GM18520 (cell line): ENCODE data around the gene IFNAR1.
"Not testable (repeated sequence)": the region's sequence is repeated elsewhere in the genome, so short reads cannot be mapped to it uniquely, and the experiment has no call there.

ENCODE experiments used
- ATAC-seq: cut with Tn5 transposase; IDR thresholded peaks from one replicate; pipeline ENCODE4 v1.9.1; 2021; ENCODE audit not compliant: unreplicated experiment

Gene IFNAR1

GRCh38 chr21:33305938-33306337 is 18.8 kb upstream of the IFNAR1 start:
- no peak for ATAC-seq

- peak; percentile 78 for ATAC-seq
These were observed 15.9 kb upstream of the IFNAR1 start for GRCh38 chr21:33308586-33309490.

- no peak for ATAC-seq
These were observed 15.0 kb upstream of the IFNAR1 start for GRCh38 chr21:33309778-33310177.

GRCh38 chr21:33312121-33312520 is 12.6 kb upstream of the IFNAR1 start:
- ATAC-seq: no peak

- ATAC-seq: no peak
These were observed 11.6 kb upstream of the IFNAR1 start for GRCh38 chr21:33313183-33313582.

GRCh38 chr21:33313611-33314010 is 11.2 kb upstream of the IFNAR1 start:
- ATAC-seq: no peak

GRCh38 chr21:33314111-33314510 is 10.7 kb upstream of the IFNAR1 start:
- no peak for ATAC-seq

GRCh38 chr21:33315946-33316710 is 8.6 kb upstream of the IFNAR1 start:
- no peak for ATAC-seq

- no peak for ATAC-seq
These were observed 7.6 kb upstream of the IFNAR1 start for GRCh38 chr21:33317145-33317544.

- no peak for ATAC-seq
These were observed 6.8 kb upstream of the IFNAR1 start for GRCh38 chr21:33317786-33318486.

GRCh38 chr21:33321005-33321404 is 3.8 kb upstream of the IFNAR1 start:
- not testable (repeated sequence) for ATAC-seq

- ATAC-seq: not testable (repeated sequence)
These were observed 1.2 kb upstream of the IFNAR1 start for GRCh38 chr21:33323610-33324009.

- peak; percentile 19 for ATAC-seq
These were observed 675 bp downstream of the IFNAR1 start for GRCh38 chr21:33325222-33326067.

GRCh38 chr21:33327326-33327725 is 2.6 kb downstream of the IFNAR1 start:
- ATAC-seq: no peak

GRCh38 chr21:33327792-33328433 is 3.1 kb downstream of the IFNAR1 start:
- no peak for ATAC-seq

- ATAC-seq: no peak
These were observed 6.0 kb downstream of the IFNAR1 start for GRCh38 chr21:33330726-33331125.

- no peak for ATAC-seq
These were observed 7.4 kb downstream of the IFNAR1 start for GRCh38 chr21:33332143-33332542.

- ATAC-seq: no peak
These were observed 9.4 kb downstream of the IFNAR1 start for GRCh38 chr21:33334191-33334590.

GRCh38 chr21:33334824-33335223 is 10.1 kb downstream of the IFNAR1 start:
- ATAC-seq: no peak

GRCh38 chr21:33339135-33339534 is 14.4 kb downstream of the IFNAR1 start:
- no peak for ATAC-seq
